SJSA1 (cell line): ENCODE results near the gene AFF3. TPM values are rescaled to one million over a fixed set of nuclear protein-coding genes. Genes with fewer than 3 reads are reported as not detected.

Source experiments
- DNase-seq, 2 experiments: peaks; one replicate each; pipeline ENCODE4 v3.0.0-alpha.2; 2015 to 2020; ENCODE audit warnings: low spot score in 2 of 2, low read depth in 1 of 2
- H3K27ac ChIP-seq: fragments of 250-450 bp; sonication (Bioruptor Pico); 2 replicates; pipeline ENCODE4 v1.5.1; 2020; ENCODE audit warnings: mild to moderate bottlenecking, moderate library complexity
- H3K27me3 ChIP-seq: fragments of 250-450 bp; sonication (Bioruptor Pico); replicated peaks from 2 replicates; pipeline ENCODE4 v1.5.1; 2020; ENCODE audit warnings: mild to moderate bottlenecking, moderate library complexity
- H3K36me3 ChIP-seq: fragments of 250-450 bp; sonication (Bioruptor Pico); 2 replicates; pipeline ENCODE4 v1.5.1; 2020; ENCODE audit warnings: mild to moderate bottlenecking
- H3K4me1 ChIP-seq: fragments of 250-450 bp; sonication (Bioruptor Pico); replicated peaks from 2 replicates; pipeline ENCODE4 v1.6.1; 2021; ENCODE audit warnings: mild to moderate bottlenecking
- H3K4me3 ChIP-seq: fragments of 250-450 bp; sonication (Bioruptor Pico); 2 replicates; pipeline ENCODE4 v1.5.1; 2020; ENCODE audit warnings: mild to moderate bottlenecking
- H3K9me3 ChIP-seq: fragments of 250-450 bp; sonication (Bioruptor Pico); replicated peaks from 2 replicates; pipeline ENCODE4 v1.5.1; 2020; ENCODE audit warnings: mild to moderate bottlenecking
- total RNA-seq: library from RNA; depleted of rRNA; stranded (reverse); fragments of >200 nt; shearing (Covaris generic); gene quantifications from 2 replicates; pipeline ENCODE4 v1.2.3, GENCODE V29; 2014

AFF3 gene
- total RNA-seq, 1 experiment from 2014 or later: 0.18 TPM

- Histone ChIP-seq H3K27me3 (no peaks in the 10 kb centered on the region), H3K36me3 (no peaks in the 10 kb centered on the region), H3K9me3 (no peaks in the 10 kb centered on the region), H3K4me1 (peaks cover 6% of the 10 kb centered on the region; the same call in 1 of the 2 replicates), H3K27ac (no peak overlapping the region), H3K4me3 (no peak overlapping the region)
- no peak for DNase-seq
These were observed 283.3 kb downstream of the AFF3 start for GRCh38 chr2:99858951-99859596.

DNA sequence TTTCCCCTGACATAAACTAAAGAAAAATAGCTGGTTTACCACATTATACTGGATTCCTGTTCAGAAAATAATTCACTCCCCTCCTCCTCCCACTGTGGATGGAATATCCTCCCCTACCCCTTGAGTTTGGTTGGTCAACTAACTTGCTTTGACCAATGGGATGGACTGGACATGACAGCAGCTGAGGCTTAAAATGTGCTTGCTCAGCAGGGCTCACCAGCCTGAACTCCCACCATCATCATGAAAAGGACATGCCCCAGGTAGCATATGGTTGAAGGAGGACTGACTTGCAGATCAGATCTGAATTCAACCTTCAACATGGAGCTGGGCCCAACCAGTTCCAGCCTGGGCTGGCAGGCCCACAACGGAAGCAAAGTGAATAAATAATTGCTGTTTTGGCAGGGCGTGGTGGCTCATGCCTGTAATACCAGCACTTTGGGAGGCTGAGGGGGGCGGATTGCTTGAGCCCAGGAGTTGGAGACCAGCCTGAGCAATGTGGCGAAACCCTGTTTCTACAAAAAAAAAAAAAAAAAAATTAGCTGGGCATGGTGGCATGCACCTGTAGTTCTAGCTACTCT lies 284.4 kb downstream of the AFF3 start:
- no peak for DNase-seq
- no peak overlapping the region for H3K4me3 ChIP-seq
- no peaks in the 10 kb centered on the region for H3K36me3 ChIP-seq
- no peak overlapping the region for H3K27ac ChIP-seq
- no peaks in the 10 kb centered on the region for H3K27me3 ChIP-seq
- H3K9me3 ChIP-seq: no peaks in the 10 kb centered on the region
- peaks cover 6% of the 10 kb centered on the region; the same call in 1 of the 2 replicates for H3K4me1 ChIP-seq

DNA sequence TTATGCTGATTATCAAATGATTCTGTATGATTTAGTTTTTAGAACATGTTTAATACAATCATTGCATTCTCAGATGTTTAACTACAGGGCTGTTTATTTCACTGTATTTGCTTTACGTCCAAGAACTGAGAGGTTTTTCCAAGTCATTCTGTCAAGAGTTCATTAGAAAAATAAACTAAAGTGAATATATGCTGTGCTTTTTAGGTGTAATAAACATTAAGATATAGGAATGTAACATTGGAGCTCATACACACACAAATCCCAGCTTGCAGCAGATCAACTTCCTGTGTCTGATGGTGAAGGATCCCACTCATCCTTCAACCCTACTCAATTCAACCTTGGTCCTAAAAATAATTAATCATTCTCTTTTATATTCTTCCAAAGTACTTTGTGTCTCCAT lies 285.0 kb downstream of the AFF3 start:
- H3K27ac ChIP-seq: no peak overlapping the region
- no peaks in the 10 kb centered on the region for H3K9me3 ChIP-seq
- H3K4me1 ChIP-seq: peaks cover 6% of the 10 kb centered on the region; the same call in 1 of the 2 replicates
- H3K27me3 ChIP-seq: no peaks in the 10 kb centered on the region
- no peak for DNase-seq
- H3K4me3 ChIP-seq: no peak overlapping the region
- no peaks in the 10 kb centered on the region for H3K36me3 ChIP-seq

GRCh38 chr2:99856119-99856518 lies 286.3 kb downstream of the AFF3 start:
- H3K4me3 ChIP-seq: no peak overlapping the region
- no peak for DNase-seq
- H3K9me3 ChIP-seq: no peaks in the 10 kb centered on the region

DNA sequence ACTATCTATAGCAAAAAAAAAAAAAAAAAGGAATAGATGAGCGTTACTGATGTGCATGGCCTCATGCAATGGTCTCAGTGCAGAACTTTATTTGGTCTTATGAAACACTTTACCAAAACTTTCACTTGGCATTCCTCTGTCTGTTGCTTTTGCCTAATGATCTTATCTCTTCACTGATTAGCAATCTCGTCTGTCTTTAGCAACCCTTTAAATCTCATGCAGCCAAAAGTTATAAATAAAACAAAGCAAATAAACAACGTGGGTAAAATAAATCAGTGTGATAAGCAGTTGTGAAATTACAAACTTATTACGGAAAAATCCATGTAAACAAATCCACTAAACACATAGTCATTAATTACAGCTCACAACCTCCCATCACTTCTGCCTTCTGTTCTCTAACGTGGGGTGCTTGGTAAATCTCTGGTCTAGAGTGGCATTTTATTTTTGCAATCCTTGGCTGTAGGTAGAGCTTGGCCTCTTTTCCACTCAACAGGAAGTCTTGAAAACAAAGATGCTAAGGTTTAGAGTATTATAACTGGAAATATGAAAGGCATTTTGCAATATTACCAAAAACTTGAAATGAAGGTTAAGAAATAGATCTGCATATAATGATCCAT lies 288.0 kb downstream of the AFF3 start:
- Histone ChIP-seq H3K27ac (no peak overlapping the region), H3K4me3 (no peak overlapping the region), H3K36me3 (no peaks in the 10 kb centered on the region), H3K27me3 (no peaks in the 10 kb centered on the region), H3K9me3 (no peaks in the 10 kb centered on the region), H3K4me1 (no peaks in the 10 kb centered on the region)
- DNase-seq: no peak

More at GRCh38 chr2:99856119-99856518, 286.3 kb downstream of the AFF3 start:
- Histone ChIP-seq H3K27me3 (no peaks in the 10 kb centered on the region), H3K4me1 (peaks cover 3% of the 10 kb centered on the region; the same call in 1 of the 2 replicates), H3K36me3 (no peaks in the 10 kb centered on the region), H3K27ac (no peak overlapping the region)

- Histone ChIP-seq H3K36me3 (no peaks in the 10 kb centered on the region), H3K4me3 (no peak overlapping the region), H3K9me3 (no peaks in the 10 kb centered on the region), H3K27ac (no peak overlapping the region), H3K27me3 (no peaks in the 10 kb centered on the region), H3K4me1 (no peaks in the 10 kb centered on the region)
- DNase-seq: no peak
These were observed 289.4 kb downstream of the AFF3 start for GRCh38 chr2:99852956-99853355.

DNA sequence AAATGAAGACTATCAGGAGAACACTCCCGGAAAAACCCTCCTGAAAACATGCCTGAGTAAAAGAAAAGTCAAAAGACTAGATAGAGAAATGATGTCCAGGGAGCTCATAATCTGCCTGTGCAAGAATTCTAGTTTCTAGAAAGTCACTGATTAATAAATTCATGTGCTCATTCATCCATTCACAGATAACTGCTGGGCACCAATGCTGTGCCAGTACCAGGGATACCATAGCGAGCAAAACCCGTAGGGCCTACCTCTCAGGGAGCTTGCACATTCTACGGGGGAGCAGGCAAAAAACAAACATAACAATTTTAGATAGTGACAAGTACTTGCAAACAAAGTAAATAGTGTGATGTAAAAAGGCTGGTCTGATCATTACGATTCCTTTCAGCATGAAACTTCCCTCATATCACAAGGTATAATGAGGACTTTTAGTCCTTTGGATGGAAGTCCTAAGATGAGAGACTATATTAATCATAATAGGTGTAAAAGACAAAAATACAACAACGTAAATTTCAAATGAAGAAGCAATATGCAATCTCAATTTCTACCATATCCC lies 289.9 kb downstream of the AFF3 start:
- DNase-seq: no peak
- no peaks in the 10 kb centered on the region for H3K4me1 ChIP-seq
- no peak overlapping the region for H3K27ac ChIP-seq
- no peaks in the 10 kb centered on the region for H3K36me3 ChIP-seq
- no peaks in the 10 kb centered on the region for H3K27me3 ChIP-seq
- no peaks in the 10 kb centered on the region for H3K9me3 ChIP-seq
- no peak overlapping the region for H3K4me3 ChIP-seq

DNA sequence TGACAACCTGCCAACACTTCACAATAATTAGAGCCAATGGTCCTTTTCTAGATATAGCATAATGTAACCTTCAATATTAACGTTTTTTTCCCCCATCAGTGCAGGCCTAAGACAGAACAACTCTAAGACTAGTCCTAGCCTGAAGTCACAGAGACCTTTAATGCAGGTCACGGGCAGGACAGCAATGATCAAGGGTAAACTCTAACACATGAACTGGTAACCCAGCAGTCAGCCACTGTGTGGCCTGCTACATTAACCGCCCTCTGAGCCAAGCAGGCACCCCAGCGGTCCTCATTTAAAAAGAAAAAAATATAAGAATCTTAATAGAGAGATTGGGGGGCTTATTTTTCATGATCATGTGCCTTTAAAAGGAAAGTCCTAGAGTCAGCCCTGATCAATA lies 290.6 kb downstream of the AFF3 start:
- H3K36me3 ChIP-seq: no peaks in the 10 kb centered on the region
- no peak overlapping the region for H3K4me3 ChIP-seq
- no peak overlapping the region for H3K27ac ChIP-seq

DNA sequence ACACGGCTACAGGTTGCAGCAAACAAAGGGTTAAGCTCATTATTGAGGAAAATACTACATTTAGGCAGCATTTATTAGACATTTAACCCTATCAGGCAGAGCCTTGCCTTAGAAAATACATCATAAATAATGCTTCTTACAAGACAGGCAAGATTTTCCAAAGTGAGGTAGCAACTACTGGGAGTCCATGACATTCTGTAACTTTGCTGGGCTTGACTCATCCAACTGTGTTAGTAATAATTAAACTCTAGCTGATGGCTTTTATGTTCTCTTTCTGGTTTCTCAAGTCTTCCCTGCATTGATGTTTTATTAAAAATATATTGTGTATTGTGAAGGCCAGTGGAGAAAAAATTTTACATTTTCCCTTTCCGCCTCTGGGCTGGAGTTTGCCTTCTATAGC lies 291.3 kb downstream of the AFF3 start:
- no peak for DNase-seq

More for the DNA sequence above, 290.6 kb downstream of the AFF3 start:
- H3K27me3 ChIP-seq: no peaks in the 10 kb centered on the region
- no peak for DNase-seq
- H3K4me1 ChIP-seq: no peaks in the 10 kb centered on the region
- no peaks in the 10 kb centered on the region for H3K9me3 ChIP-seq

DNA sequence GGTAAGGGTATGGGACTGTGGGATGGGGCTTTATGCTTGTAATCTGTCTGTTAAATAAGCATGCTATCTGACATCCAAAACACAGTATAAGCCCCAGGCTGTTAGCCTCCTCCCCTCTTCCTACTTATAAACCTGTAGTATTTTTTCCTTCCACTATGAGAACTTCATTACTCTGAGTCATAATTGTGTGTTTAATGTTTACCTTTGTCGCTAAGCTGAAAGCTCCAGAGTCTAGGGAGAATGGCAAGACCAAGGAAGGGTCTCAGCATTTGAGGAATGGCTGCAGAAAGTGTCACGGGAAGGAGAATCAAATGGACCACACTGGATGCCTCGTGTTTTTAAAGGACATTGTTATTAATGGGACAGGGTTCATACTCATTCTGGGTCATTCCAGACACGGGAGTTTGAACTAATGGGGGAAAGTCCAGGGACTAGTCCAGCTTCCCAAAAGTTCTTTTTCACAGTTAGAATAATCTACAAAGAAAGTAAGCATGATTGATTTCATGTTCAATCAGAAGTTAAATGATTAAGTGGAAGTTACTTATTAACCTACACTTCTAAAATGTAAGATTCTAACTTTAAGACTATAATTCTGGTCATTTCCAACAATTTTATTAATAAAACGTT lies 292.2 kb downstream of the AFF3 start:
- peak in 1 of 2 experiments; percentile 5 for DNase-seq
- Histone ChIP-seq H3K4me1 (no peaks in the 10 kb centered on the region), H3K4me3 (no peak overlapping the region), H3K27ac (no peak overlapping the region), H3K9me3 (no peaks in the 10 kb centered on the region), H3K36me3 (no peaks in the 10 kb centered on the region), H3K27me3 (no peaks in the 10 kb centered on the region)

More for the DNA sequence above, 291.3 kb downstream of the AFF3 start:
- Histone ChIP-seq H3K4me1 (no peaks in the 10 kb centered on the region), H3K36me3 (no peaks in the 10 kb centered on the region), H3K27ac (no peak overlapping the region), H3K27me3 (no peaks in the 10 kb centered on the region), H3K4me3 (no peak overlapping the region), H3K9me3 (no peaks in the 10 kb centered on the region)

GRCh38 chr2:99846462-99847107 lies 295.8 kb downstream of the AFF3 start:
- no peak for DNase-seq
- Histone ChIP-seq H3K4me3 (no peak overlapping the region), H3K36me3 (no peaks in the 10 kb centered on the region), H3K27me3 (no peaks in the 10 kb centered on the region), H3K27ac (no peak overlapping the region), H3K9me3 (no peaks in the 10 kb centered on the region), H3K4me1 (no peaks in the 10 kb centered on the region)

DNA sequence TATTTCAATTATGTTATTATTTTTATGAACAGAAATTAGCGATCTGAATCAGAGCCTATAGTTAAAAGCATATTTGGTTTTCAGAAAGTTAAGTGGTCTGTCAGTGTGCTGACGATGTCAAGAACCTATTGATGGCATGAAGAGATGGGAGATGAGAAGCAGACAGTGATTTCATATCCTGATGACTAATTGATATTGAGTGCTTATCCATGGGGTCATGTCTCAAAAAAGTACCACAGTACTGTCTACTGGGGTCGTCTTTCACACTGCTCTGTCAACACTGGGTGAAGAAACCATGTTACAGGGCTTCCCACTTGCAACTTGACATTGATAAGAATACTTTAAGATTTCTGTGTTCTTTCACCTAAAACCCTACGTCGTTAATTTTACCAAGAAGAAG lies 297.1 kb downstream of the AFF3 start:
- Histone ChIP-seq H3K4me1 (no peaks in the 10 kb centered on the region), H3K36me3 (no peaks in the 10 kb centered on the region), H3K4me3 (no peak overlapping the region), H3K27me3 (no peaks in the 10 kb centered on the region), H3K9me3 (no peaks in the 10 kb centered on the region), H3K27ac (no peak overlapping the region)
- no peak for DNase-seq

DNA sequence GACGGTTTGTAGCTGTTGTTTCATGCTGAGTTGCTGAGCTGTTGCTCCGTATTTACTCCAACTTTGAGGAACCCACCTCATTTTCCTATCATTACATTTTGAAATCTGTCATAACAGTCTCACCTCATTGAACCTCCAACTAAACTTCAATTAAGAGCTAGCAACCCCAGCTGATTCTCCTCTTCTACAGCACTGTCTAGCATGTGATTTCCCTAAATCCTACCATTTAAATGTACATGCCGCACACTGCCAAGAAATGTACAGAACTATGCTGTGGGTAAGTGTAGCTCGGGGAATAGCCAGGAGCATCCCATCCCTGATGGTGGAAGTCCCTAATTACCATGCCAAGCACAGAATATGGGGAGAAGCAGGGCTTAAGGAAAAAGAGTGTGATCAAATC lies 299.9 kb downstream of the AFF3 start:
- H3K4me3 ChIP-seq: no peak overlapping the region
- H3K4me1 ChIP-seq: no peaks in the 10 kb centered on the region
- H3K27me3 ChIP-seq: no peaks in the 10 kb centered on the region
- no peaks in the 10 kb centered on the region for H3K9me3 ChIP-seq
- H3K27ac ChIP-seq: no peak overlapping the region
- H3K36me3 ChIP-seq: no peaks in the 10 kb centered on the region
- DNase-seq: no peak
